GM21526 (cell line): Measurements from ENCODE around the gene C9orf43.
"Not testable (repeated sequence)": the region's sequence is repeated elsewhere in the genome, so short reads cannot be mapped to it uniquely, and the experiment has no call there.

Source experiments
- ATAC-seq: cut with Tn5 transposase; IDR thresholded peaks from one replicate; pipeline ENCODE4 v1.9.1; 2021; ENCODE audit warnings: moderate library complexity; ENCODE audit not compliant: unreplicated experiment, low FRiP score

The C9orf43 gene

GRCh38 chr9:113409481-113409880, 1.1 kb upstream of the C9orf43 start:
- no peak for ATAC-seq

- ATAC-seq: peak; percentile 18
Measured at GRCh38 chr9:113409883-113410206, 702 bp upstream of the C9orf43 start.

- ATAC-seq: peak; percentile 90
Measured at GRCh38 chr9:113416149-113416721, 5.7 kb downstream of the C9orf43 start.

GRCh38 chr9:113417370-113417769, 6.8 kb downstream of the C9orf43 start:
- no peak for ATAC-seq

- no peak for ATAC-seq
Measured at GRCh38 chr9:113421726-113422125, 11.2 kb downstream of the C9orf43 start.

GRCh38 chr9:113425072-113425471, 14.5 kb downstream of the C9orf43 start:
- no peak for ATAC-seq

GRCh38 chr9:113426701-113427100, 16.2 kb downstream of the C9orf43 start:
- no peak for ATAC-seq

- ATAC-seq: no peak
Measured at GRCh38 chr9:113427629-113428028, 17.1 kb downstream of the C9orf43 start.

GRCh38 chr9:113428062-113428615, 17.6 kb downstream of the C9orf43 start:
- no peak for ATAC-seq

- no peak for ATAC-seq
Measured at GRCh38 chr9:113431191-113431590, 20.6 kb downstream of the C9orf43 start.

- no peak for ATAC-seq
Measured at GRCh38 chr9:113436728-113437515, 26.4 kb downstream of the C9orf43 start.

- ATAC-seq: not testable (repeated sequence)
Measured at GRCh38 chr9:113437716-113438115, 27.2 kb downstream of the C9orf43 start.

- ATAC-seq: no peak
Measured at GRCh38 chr9:113444736-113445135, 34.2 kb downstream of the C9orf43 start.

- ATAC-seq: no peak
Measured at GRCh38 chr9:113446323-113446740, 35.8 kb downstream of the C9orf43 start.

- ATAC-seq: no peak
Measured at GRCh38 chr9:113449376-113449775, 38.8 kb downstream of the C9orf43 start.

- no peak for ATAC-seq
Measured at GRCh38 chr9:113452113-113452605, 41.6 kb downstream of the C9orf43 start.

- no peak for ATAC-seq
Measured at GRCh38 chr9:113454914-113455761, 44.6 kb downstream of the C9orf43 start.

- ATAC-seq: no peak
Measured at GRCh38 chr9:113456235-113456634, 45.7 kb downstream of the C9orf43 start.

- ATAC-seq: no peak
Measured at GRCh38 chr9:113461285-113461684, 50.7 kb downstream of the C9orf43 start.

GRCh38 chr9:113461943-113462342, 51.4 kb downstream of the C9orf43 start:
- no peak for ATAC-seq

- ATAC-seq: no peak
Measured at GRCh38 chr9:113462781-113463286, 52.3 kb downstream of the C9orf43 start.
